HG03575 (cell line): ENCODE data around the gene KRT80.

Source experiments
- ATAC-seq: cut with Tn5 transposase; IDR thresholded peaks from one replicate; pipeline ENCODE4 v1.9.1; 2021; ENCODE audit not compliant: unreplicated experiment, insufficient number of reproducible peaks, low FRiP score; ENCODE audit errors: extremely low read depth

The KRT80 gene

DNA sequence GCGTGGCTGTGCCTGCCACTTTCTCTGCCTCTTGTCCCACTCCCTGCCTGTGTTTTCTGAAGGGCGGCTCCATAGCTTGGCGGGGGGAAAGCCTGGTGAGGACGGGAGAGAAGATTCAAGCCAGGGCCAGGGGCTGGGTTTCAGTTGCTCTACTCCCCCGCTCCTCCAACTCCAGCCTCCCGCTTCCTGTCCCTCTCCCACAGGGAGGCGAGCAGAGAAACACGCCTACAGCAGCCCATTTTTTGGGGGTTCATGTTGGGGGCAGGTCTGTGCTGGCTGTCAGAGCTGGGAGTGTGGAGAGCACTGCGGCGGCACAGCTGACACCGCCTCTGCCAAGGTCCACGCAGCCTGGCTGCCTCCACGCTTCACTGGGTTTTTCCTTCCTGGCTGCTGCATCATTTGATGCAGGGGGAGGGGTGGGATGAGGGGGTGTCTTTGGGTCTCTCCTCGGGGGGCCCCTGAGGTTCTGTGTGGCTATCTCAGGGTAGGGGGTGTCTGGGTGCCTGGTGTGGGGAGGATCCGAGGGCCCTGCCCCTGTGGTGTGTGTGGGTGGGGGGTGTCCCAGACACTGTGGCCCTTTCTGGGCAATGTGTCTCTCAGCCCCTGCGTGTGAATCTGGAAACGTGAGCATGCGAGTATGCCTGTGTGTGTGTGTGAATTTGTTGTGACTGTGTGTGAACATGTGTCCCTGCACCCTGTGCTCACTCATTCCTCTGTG is 10.7 kb upstream of the KRT80 start:
- ATAC-seq, result no peak

DNA sequence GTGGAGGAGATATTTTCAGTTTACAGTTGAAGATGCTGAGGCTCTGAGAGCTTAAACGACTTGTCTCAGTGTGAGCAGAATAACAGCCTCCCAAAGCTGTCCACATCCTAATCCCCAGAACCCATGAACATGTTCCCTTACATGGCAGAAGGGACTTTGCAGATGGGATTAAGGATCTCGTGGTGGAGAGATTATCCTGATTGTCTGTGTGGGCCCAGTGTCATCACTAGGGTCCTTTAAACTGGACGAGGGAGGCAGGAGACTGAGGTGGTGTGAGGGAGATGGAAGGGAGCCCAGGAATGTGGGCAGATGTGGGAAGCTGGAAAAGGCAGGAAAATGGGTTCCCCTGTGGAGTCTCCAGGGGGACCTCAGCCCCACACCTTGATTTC is 9.6 kb upstream of the KRT80 start:
- ATAC-seq, result no peak

DNA sequence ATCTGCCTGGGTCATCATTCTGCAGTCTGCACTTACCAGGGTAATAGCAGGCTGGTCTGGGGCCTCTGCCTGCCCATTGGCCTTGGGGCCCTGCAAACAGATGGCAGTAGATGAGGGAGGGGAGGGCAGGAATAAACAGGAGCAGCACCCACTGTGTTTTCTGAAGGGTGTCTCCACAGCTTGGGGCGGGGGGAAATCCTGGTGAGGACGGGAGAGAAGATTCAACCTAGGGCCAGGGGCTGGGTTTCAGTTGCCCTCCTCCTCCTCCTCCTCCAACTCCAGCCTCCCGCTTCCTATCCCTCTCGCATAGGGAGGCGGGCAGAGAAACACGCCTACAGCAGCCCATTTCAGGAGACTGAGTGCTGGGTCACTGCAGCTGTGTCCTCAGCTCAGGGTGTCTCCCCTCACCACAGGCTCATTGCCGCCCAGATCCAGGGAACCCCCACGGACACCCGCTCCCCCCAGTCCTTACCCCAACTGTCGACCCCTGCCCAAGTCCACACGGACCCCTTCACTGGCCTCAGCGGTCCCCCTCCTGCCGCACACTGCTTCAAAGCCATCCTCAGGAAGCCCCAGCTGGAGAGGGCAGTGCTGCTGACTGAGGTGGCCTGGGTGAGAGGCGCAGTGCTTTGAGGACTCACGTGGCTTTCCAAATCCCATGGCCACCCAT is 9.1 kb upstream of the KRT80 start:
- no peak for ATAC-seq

DNA sequence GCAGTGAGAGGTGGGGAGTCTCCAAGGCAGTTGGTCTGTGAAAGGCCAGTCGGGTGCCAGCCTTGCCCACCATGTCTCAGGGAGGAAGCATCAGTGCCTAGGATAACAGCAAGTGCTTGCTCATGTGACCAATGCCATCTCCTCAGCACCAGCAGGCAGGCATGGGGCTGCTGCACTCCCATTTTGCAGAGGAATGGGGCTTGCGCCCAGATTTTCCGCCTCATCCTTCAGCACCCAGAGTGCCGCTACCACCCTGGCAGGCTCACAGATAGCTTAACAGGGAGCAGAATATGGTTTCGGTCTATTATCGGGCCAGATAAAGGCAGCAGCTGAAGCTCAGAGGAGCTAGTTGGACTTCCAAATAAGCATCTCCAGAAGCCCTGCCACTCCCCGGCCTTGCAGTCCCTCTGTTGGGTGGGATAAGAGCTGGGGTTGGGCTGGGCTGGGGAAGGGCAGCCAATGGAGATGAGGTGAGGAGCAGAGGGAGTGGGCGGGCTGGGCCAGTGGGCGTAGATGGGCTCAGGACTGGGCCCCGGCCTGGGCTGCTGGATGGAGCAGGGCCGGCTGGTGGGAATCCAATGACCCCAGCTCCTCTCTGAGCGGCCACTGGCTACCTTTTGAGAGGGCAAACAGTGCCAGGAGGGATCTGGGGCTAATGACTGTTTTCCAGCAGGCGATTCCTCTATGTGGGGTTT is 8.4 kb upstream of the KRT80 start:
- ATAC-seq, result no peak

DNA sequence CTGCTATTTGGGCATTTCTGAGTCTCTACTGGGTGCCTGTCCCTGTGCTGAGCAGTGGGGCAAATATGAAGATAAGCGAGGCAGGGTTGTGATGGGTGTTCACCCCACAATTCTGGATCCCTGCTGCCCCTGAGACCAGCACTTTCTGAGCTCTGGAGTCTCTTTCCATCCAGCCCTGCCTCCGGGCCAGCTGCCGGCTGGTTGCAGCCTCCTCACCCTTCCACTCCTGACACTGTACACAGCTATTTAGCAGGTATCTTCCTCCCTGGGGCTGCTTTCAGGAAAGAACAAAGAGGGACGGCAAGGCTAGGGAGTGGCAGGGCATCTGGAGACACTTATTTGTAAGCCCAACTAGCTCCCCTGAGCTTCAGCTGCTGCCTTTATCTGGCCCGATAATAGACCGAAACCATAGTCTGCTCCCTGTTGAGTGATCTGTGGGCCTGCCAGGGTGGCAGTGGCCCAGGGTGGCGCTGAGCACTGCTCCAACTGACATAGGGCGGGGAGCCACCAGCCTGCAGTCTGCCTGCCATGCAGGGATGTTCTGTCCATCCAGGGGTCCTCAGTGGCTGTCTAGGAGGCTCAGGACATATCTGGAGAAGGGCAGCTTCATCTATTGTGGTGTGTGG is 7.6 kb upstream of the KRT80 start:
- no peak for ATAC-seq

DNA sequence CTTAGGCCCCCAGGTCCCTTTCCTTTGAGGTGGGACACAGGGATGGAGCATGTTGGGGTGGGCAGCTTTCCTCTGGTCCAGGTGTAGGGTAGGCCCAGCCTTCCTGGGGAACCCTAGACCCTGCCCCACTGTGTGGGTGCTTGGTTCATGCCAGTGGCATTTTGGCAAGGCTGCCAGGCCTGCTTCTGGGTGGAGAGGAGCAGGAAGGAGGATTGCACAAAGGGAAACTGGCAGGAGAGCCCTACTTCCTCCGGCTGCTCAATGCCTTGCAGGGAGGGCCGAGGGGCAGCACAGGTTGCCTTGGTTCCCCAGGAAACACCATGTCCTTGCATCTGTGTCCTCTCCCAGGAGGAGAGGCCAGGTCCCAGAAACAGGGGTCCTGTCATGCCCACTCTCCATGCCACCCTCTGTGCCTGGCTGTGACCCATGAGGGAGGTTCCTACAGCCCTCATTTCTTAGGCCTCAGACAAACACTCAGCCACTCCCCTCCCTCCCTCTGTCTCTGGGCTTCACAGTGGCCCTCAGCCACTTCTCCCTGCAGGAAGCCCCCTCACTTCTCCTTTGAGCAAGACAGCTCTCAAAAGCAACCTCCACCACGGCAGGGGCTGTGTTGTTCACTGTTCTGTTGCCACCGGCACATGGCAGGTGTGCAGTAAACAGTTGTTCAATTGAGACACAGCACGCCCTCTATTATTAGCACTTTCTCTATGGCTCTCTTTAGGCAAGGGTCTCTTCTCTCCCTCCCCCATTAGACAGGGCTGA is 6.8 kb upstream of the KRT80 start:
- no peak for ATAC-seq

DNA sequence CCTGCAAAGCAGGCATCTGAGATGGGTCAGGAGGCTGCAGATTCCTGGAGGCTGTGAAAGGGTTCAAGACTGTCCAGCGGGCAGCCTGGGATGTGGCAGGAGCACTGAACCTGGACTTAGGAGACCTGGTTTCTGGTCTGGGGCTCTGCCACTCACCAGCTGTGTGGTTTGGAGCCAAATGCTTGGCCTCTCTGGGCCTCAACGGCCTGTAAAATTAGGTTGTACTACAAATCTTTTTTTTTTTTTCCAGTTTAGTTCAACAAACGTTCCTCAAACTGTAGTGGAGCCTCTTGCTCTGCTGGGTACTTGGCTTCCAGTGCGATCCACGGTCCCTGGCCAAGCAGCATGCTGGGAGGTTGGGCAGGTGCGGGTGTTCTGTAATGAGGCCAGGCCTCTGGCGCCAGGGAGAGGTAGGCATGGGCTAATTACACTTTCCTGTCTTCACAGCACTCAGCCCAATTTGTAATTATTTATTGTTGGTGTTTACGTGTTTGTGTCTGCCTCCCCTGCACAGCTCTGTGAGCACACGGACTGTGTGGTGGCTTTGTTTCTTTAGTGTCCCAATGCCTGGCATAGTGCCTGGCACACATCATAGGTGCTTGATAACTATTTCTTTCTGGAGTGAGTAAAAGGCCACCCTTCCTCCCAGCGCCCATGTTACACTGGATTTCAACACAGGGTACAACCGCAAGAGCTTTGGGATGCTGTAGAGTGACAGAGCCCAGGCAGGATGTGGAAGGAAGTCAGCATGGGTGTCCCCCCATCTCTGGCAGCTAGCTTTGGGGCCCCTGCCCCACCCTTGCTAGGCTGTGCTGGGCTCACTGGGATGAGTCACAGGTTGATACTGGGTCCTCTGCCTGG is 5.8 kb upstream of the KRT80 start:
- ATAC-seq, result no peak

DNA sequence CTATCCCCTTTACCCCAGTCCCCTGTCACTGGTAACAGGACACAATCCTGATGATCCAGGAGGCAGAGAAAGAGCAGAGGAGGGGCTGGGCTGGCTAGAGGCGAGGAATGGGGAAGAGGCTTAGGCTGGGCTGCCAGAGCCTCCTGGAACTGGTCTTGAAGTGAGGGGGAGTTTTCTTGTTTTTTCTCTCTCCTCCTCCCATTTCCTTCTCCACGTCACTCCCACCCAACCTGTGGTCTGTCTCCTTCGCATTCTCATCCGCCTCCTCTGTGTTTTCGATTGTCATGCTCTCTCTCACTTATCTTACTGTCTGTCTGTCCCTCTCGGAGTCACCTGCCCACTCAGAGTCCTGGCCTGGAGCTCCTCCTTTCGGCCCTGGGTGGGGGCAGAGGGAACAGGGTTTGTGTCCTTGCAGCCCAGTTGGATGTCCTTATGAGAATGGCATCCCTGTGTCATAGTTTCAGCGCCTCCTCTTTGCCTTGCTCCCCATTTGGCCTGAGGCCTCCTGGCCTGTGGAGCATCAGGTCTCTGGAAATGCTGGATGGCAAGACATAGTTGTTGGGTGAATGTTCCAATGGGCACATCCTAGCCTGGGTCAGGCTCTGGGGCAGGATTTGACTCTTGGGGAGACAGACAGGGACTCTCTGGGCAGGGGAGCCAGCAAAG is 3.4 kb upstream of the KRT80 start:
- no peak for ATAC-seq

DNA sequence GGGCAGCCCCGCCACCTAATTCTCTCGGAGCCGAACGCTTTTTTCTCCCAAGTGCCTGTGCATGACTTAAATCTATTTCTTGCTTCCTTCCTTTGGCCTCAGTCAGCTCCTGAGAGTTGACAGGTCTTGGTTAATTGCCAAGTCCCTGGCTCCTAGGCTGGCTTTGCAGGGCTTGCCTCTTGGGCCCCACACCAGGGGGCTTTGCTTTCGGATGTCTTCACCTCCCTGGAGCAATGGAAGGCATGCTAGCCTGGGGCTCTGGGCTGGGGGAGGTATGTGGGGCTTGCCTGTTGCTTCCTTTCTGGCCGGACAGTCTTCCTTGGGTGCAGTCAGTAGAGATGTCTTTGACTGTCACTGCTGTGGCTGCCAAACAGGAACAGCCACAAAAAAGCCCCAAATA is 2.2 kb upstream of the KRT80 start:
- ATAC-seq, result no peak

DNA sequence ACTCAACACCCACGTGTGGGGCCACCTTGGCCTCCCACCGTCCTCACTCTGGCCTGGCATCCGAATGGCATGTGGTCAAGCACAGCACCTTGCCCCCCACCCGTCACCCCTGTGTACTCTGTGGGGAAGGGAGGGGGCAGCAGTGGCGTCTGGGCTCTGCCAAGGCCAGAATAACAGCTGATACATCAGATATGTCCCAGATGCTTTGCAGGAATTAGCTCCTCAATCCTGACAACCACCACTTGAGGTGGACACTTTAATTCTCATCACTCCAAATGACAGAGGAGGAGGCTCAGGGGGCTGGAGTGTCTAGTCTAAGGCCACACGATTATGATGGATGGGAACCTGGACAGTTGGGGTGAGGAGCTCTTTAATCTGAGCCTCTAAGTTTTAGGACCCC is 1.7 kb upstream of the KRT80 start:
- ATAC-seq, result no peak

DNA sequence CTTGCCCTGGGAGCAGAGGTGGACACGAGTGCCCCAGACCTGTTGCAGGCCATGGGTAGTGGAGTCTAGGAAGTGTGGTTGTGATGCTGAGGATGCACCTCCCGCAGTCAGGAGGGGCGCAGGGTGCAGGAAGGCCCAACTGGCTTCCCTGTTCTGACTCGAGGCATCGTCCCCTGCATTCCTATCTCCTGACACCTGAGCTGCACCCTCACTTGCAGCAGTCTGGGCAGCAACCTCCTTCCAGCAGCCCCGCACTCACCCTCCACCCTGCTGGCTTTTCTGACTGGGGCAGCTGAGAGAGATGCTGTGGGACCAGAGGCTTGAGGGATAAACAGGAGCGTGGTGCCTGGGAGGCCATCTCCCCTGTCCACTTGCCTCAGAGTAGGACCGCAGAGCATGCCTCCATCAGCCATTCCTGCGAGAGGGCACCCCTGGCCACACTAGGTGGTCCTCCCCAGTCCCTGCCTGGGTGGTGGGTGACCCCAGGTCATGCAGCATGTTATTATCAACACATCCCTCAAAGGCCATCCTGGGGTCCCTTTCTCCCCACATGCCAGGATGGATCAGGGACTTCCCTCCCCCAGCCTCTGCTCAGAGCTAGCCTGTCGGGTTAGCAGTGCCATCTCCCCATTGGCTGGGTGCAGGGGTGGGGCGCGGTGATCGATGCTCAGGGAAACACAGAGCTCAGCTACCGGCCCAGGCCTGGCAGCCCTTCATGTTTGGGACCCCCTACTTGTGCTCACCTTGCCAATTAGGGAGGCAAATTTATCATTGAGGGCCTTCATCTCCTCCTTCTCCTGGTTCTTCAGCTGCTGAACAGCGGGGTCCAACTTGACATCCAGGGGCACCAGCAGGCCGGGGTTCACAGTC is 719 bp downstream of the KRT80 start:
- ATAC-seq, result no peak

DNA sequence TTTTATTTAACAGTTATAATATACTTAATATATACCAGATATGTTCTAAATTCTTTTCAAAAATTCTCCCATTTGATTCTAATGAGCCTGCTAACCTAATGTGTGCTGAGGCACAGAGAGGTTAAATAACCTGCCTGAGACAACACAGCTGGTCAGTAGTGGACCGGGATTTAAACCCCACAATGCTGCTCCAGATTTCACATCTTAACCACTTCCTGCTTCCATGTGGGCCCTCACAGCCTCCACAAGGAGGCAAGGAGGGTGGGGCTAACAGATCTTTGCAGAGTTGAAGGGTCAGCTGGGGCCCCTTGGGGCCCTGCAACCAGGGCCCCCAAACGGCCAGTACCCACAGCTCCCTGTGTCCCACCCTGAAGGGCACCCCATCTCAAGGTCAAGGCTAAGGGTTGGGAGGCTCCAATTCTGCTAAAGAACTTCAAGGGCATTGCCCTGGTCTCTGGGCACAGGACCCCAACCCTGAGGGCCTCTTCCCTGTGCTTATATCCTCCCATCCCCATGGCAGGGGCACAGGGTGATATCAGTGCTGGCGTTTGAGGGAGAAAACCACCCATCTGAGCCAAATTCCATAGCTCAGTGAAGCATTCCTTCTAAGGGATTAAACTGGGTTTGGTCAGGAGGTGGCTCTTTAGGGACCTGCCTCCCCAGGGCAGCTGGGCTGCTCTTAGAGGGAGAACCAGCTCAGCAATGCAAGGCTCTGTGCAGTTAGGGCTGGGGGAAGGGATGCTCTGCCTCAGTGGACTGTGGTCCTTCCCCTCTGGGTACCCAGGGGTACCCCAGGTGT is 2.2 kb downstream of the KRT80 start:
- ATAC-seq, result no peak

DNA sequence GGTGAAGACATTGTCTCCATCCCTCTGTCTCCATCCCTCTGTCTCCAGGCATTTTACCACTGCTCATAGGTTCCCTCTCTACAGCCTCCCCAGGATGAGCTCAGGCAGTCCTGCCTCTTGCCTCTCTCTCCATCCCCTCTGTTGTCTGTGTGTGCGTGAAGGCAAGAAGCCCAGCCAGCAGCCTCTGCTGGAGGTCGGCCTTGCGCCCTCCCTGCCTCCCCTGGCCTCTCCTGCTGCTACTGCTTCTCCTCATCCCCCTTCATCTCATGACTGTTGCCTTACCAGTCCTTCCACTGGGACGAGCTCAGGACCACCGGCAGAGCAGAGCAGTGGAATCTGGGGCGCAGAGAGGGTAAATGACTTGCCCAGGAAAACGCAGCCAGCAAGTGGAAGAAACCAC is 3.2 kb downstream of the KRT80 start:
- ATAC-seq, result no peak

DNA sequence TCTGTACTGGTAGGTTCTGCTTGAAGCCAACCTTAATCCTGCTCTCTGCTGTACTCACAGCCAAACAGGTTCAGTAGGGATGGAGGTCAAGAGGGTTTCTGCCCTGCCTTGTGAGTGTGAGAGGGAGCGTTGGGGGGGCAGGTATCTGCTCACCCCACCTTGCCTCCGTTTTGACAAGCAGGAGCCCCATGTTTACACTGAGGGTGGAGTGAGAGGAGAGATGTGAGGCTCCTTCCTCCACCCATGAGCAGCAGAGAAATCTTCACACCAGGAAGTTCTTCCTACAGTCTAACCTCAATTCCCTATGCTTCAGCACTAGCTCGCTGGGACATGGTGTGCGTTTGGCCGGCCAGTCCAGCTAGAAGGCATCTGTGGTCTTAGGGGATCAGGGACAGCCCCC is 4.2 kb downstream of the KRT80 start:
- no peak for ATAC-seq

DNA sequence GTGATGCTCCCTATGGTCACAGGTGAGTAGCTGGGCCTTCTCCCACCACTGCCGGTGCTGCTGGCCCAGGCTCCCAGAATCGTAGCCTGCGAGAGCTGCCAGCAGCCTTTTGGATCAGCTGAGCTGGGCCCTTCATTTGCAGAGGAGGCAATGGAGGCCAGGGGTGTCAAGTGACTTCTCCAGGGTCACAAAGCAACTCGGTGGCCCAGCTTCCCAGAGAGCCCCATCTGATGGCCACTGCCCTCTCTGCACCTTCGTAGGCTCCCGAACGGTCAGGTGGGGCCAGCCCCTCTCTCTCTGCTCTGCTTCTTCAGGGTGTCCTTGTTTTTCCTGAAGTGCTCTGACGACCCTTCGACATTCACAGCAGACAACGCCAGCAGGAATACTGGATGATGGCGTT is 4.6 kb downstream of the KRT80 start:
- no peak for ATAC-seq

DNA sequence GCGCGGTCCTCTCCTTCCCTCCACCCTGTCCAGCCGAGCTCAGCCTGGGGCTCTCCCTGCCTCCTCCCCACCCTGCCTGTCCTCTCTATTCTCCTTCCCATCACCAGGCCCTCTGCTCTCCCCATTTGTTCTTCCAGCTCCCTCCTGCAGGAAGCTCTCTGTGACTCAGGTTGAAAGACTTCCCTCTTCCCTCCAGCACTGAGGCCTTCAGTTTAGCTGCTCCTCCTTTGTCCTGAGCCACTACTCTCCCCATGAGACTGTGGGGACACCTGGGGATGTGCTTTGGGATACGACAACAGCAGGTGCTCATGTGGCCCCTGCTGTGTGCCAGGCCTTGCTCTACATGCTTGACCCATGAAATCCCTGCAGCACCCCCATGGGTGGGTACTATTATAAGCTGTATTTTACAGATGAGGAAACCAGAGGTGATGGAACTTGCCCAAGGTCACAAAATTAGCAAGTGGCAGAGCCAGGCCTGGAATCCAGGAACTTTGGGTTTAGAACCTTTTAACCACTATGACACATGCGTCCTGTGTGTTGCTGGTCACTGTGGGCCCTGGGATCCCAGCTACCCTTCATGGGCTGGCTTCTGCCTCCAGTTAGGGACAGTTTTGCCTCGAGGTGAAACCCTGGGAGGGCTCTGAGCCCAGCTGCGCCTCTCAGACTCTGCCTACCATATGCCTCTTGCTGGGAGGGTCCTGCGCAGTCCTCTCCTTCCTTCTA is 5.5 kb downstream of the KRT80 start:
- ATAC-seq, result no peak
